ENCODE results near the gene SH3PXD2A.

DNA sequence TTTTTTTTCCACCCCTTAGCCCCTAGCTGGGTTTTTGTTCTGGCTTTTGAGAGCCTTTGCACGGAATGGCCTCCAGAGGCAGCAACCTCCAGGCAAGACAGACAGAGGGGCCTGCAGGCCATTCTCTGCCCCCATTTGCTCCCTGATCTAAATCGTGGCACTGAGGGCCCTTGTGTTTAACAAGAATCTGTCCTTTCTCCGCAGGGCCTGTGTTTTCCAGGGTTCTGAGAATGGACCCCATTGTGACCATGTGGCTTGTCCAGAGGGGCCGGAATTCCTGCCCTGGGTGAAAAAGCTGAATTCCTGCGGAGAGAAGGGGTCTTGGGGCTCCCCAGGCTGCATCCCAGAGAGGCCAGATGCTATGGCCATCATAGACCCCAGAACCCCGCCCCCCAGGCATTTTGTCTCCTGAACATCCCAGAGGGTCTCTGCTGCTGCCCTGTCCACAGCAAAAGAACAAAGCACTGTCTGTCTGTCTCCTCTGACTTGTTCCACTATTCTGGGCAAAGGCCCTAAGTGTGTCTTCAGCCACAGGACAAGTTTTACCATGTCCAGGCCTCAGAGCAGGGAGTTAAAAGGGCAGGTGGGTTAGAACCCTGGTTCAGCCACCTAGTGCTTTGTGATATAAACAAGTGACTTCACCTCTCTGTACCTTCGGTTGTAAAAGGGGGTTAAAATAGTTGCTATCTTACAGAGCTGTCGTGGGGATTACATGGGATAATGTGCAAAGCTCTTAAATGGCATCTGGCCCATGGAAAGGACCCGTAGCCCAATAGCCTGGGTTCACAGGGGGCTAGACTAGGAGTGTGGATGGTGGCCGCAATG, 155.6 kb downstream of the SH3PXD2A start:
- TF ChIP-seq REST (tag by site-specific recombination; IDR thresholded peaks at IDR 0.05) (no peak), ZNF792 (tag by site-specific recombination; IDR thresholded peaks at IDR 0.05) (no peak), ZNF24 (tag by site-specific recombination; IDR thresholded peaks at IDR 0.05) (no peak), YY2 (tag by site-specific recombination; IDR thresholded peaks at IDR 0.05) (no peak), ZNF707 (tag by site-specific recombination; IDR thresholded peaks at IDR 0.05) (no peak), ZNF561 (tag by site-specific recombination; IDR thresholded peaks at IDR 0.05; ENCODE audit: borderline replicate concordance) (no peak)
